Measurements from ENCODE around the gene SPDEF. TPM values are rescaled to one million over a fixed set of nuclear protein-coding genes. Genes with fewer than 3 reads are reported as not detected.

Gene SPDEF
- total RNA-seq, 4 donors from 2014 or later = 9.0 to 57.3 (median 31.5) TPM

DNA sequence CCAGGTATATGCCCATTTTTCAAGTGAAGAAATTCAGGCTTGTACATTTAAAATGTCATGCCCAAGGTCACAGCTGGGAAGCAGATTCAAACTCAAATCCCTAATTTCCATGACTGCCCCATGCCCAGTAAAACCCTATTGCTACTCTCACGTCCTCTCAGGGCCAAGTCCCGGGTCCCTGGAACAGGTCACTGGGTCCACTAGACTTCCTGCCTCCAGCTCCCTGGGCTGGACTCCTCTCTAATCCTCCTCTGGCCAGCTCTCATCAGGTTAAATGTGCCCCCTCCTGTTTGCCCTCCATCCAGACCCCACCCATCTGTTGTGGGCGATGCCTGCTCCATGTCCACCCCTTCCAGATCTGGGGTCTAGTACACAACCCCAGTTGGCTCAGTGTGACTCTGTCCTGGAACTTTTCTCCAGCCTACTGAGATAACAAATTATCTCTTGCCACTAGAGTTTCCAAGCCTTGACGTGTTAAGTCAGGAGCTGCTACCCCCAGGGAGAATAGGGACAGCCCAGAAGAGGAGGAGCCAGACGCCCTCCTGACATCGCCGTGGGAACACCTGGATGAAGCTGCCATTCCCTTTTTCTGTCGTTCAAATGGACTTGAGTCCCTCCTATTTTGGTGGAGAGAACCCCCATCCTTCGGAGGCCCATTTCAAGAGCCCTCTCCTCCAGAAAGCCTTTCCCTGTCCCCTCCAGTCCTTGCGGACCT is 3.7 kb upstream of the SPDEF start:
- Histone ChIP-seq H3K36me3 (no peaks in the 10 kb centered on the region), H3K9me3 (peaks cover 0 to 5% of the 10 kb centered on the region in 2 donors), H3K4me1 (peaks cover 0 to 9% (median 4%) of the 10 kb centered on the region in 4 donors), H3K27ac (no peak overlapping the region), H3K4me3 (no peak overlapping the region), H3K27me3 (no peaks in the 10 kb centered on the region)
- in situ Hi-C loops (cut with MboI; ENCODE audit: low pct_ligation_motif_present in 1 of 4, low pct_unique_long_range_greater_than_20kb in 1 of 4, low sequenced_read_pairs in 3 of 4) = no loop called here
- TF ChIP-seq POLR2AphosphoS5 (IDR thresholded peaks at IDR 0.05) = no peak
- no peak for TF ChIP-seq EP300 (IDR thresholded peaks at IDR 0.05; ENCODE audit: low read depth)
- TF ChIP-seq POLR2A (IDR thresholded peaks at IDR 0.05) = no peak
- TF ChIP-seq, protein P1, sequence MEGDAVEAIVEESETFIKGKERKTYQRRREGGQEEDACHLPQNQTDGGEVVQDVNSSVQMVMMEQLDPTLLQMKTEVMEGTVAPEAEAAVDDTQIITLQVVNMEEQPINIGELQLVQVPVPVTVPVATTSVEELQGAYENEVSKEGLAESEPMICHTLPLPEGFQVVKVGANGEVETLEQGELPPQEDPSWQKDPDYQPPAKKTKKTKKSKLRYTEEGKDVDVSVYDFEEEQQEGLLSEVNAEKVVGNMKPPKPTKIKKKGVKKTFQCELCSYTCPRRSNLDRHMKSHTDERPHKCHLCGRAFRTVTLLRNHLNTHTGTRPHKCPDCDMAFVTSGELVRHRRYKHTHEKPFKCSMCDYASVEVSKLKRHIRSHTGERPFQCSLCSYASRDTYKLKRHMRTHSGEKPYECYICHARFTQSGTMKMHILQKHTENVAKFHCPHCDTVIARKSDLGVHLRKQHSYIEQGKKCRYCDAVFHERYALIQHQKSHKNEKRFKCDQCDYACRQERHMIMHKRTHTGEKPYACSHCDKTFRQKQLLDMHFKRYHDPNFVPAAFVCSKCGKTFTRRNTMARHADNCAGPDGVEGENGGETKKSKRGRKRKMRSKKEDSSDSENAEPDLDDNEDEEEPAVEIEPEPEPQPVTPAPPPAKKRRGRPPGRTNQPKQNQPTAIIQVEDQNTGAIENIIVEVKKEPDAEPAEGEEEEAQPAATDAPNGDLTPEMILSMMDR (IDR thresholded peaks at IDR 0.05) = no peak
- intact Hi-C loops (cut with DNase I; ENCODE audit: low total_unique reads) = no loop called here
- 74 to 79% methylated on average over 4 to 10 of the region's 10 CpGs for whole genome bisulfite sequencing, 2 donors (ENCODE audit: low coverage in 1 of 2)
- no peak for DNase-seq

DNA sequence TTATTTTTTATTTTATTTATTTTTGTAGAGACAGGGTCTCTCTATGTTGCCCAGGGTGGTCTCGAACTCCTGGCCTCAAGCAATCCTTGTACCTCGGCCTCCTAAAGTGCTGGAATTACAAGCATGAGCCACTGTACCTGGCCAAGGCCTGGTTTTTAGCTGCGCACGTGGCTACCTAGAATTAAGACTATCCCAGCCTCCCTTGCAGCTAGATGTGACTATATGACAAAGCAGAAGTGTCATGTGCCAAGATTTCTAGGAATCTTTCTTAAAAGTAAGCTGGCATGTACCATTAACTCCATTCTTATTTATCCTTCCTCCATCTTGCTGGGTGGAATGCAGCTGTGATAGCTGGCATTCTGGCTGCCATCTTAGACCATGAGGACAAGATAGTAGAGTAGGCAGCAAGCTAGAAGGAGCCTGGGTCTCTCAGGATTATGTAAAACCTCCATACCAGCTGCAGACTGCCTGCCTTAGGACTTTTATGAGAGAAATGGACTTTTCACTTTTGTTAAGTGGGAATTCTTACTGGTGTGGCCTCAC is 2.1 kb upstream of the SPDEF start:
- TF ChIP-seq, protein P1 (IDR thresholded peaks at IDR 0.05) = no peak
- no peak for TF ChIP-seq EP300 (IDR thresholded peaks at IDR 0.05; ENCODE audit: low read depth)
- no peak for TF ChIP-seq POLR2AphosphoS5 (IDR thresholded peaks at IDR 0.05)
- no peak for TF ChIP-seq POLR2A (IDR thresholded peaks at IDR 0.05)
- Histone ChIP-seq H3K4me3 (no peak overlapping the region), H3K27me3 (no peaks in the 10 kb centered on the region), H3K9me3 (peaks cover 0 to 5% of the 10 kb centered on the region in 2 donors), H3K4me1 (peaks cover 0 to 9% (median 9%) of the 10 kb centered on the region in 4 donors), H3K27ac (no peak overlapping the region), H3K36me3 (no peaks in the 10 kb centered on the region)
- DNase-seq = no peak
- WGBS, 2 donors (ENCODE audit: low coverage in 1 of 2) = 91 to 100% methylated on average over 1 to 4 of the region's 4 CpGs
- in situ Hi-C loops (cut with MboI; ENCODE audit: low pct_ligation_motif_present in 1 of 4, low pct_unique_long_range_greater_than_20kb in 1 of 4, low sequenced_read_pairs in 3 of 4) = no loop called here
- intact Hi-C loops (cut with DNase I; ENCODE audit: low total_unique reads) = no loop called here

- DNase-seq = no peak
- in situ Hi-C loops (cut with MboI; ENCODE audit: low pct_ligation_motif_present in 1 of 4, low pct_unique_long_range_greater_than_20kb in 1 of 4, low sequenced_read_pairs in 3 of 4) (no loop called here), intact Hi-C loops (cut with DNase I; ENCODE audit: low total_unique reads) (no loop called here)
- Histone ChIP-seq H3K27ac (no peak overlapping the region), H3K4me3 (no peak overlapping the region), H3K9me3 (peaks cover 0 to 5% of the 10 kb centered on the region in 2 donors), H3K4me1 (peaks cover 0 to 9% (median 9%) of the 10 kb centered on the region in 4 donors), H3K27me3 (no peaks in the 10 kb centered on the region), H3K36me3 (no peaks in the 10 kb centered on the region)
- TF ChIP-seq POLR2A (IDR thresholded peaks at IDR 0.05) = no peak
- no peak for TF ChIP-seq EP300 (IDR thresholded peaks at IDR 0.05; ENCODE audit: low read depth)
- TF ChIP-seq POLR2AphosphoS5 (IDR thresholded peaks at IDR 0.05) = no peak
- TF ChIP-seq, protein P1 (IDR thresholded peaks at IDR 0.05) = no peak
- 62% methylated on average over 9 of the region's 9 CpGs; no CpG with 5 or more reads in 1 of the 2 donors for WGBS, 2 donors (ENCODE audit: low coverage in 1 of 2)
Observed at GRCh38 chr6:34557228-34557627, 1.1 kb upstream of the SPDEF start.

DNA sequence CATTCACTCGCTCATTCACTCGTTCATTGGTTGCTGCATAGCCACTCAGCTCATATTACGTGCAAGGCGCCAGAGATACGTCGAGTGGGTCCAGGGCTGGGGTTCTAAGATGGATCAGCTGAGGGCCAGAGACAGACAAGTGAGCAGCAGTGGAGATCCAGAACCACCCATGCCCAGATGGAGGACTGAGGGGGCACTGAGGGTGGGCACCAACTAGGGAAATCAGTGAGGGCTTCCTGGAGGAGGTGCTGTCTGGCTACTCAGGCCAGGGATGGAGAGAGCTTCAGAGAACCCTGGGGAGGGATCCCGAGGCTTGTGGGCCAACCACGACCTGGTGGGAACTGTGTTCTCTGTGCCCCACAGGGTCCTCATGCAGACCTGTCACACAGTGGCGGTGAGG is 364 bp upstream of the SPDEF start:
- TF ChIP-seq EP300 (IDR thresholded peaks at IDR 0.05; ENCODE audit: low read depth) = no peak
- no peak for TF ChIP-seq POLR2A (IDR thresholded peaks at IDR 0.05)
- TF ChIP-seq, protein P1 (IDR thresholded peaks at IDR 0.05) = no peak
- no peak for TF ChIP-seq POLR2AphosphoS5 (IDR thresholded peaks at IDR 0.05)
- 77% methylated on average over 9 of the region's 9 CpGs; no CpG with 5 or more reads in 1 of the 2 donors for WGBS, 2 donors (ENCODE audit: low coverage in 1 of 2)
- in situ Hi-C loops (cut with MboI; ENCODE audit: low pct_ligation_motif_present in 1 of 4, low pct_unique_long_range_greater_than_20kb in 1 of 4, low sequenced_read_pairs in 3 of 4) (no loop called here), intact Hi-C loops (cut with DNase I; ENCODE audit: low total_unique reads) (no loop called here)
- H3K4me1 ChIP-seq = peaks cover 0 to 9% (median 9%) of the 10 kb centered on the region in 4 donors
- H3K4me3 ChIP-seq = no peak overlapping the region
- no peak for DNase-seq
- no peaks in the 10 kb centered on the region for H3K27me3 ChIP-seq
- H3K27ac ChIP-seq = peak overlapping the region in 2 of 4 donors; percentile 70 to 78
- no peaks in the 10 kb centered on the region for H3K36me3 ChIP-seq
- peaks cover 0 to 5% of the 10 kb centered on the region in 2 donors for H3K9me3 ChIP-seq
